ENCODE data around the gene CA11. TPM values are rescaled to one million over a fixed set of nuclear protein-coding genes. Genes with fewer than 3 reads are reported as not detected.

CA11 gene
- total and polyA plus RNA-seq, 4 donors, result 0.88 to 13.0 (median 5.1) TPM

DNA sequence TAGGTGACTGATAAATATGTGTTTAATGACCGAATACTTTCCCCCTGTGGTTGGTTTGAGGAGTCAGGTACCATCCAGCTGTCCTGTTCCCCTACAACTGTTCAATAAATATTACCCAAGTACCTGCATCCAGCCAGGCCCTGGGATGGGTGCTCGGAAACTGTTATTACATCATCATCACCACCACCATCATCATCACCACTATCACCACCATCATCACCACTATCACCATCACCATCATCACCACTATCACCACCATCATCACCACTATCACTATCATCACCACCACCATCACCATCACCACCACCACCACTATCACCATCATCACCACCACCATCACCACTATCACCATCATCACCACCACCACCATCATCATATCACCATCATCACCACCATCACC is 22.8 kb upstream of the CA11 start:
- H3K27ac ChIP-seq (ENCODE audit: low read depth in 1 of 2, low read length in 1 of 2), result no peak overlapping the region
- 100% methylated on average over 2 of the region's 2 CpGs for WGBS, 2 donors
- H3K9me3 ChIP-seq (ENCODE audit: control insufficient read depth in 4 of 4, insufficient read depth in 3 of 4, low read length in 3 of 4), result no peaks in the 10 kb centered on the region
- no peaks in the 10 kb centered on the region for H3K27me3 ChIP-seq (ENCODE audit: control insufficient read depth in 3 of 3, insufficient read depth in 3 of 3, low read length in 2 of 3)
- no peak for DNase-seq
- no peaks in the 10 kb centered on the region for H3K36me3 ChIP-seq (ENCODE audit: control insufficient read depth in 4 of 4, insufficient read depth in 4 of 4, low read length in 4 of 4)
- ATAC-seq (ENCODE audit: insufficient read depth, low FRiP score), result no peak
- peaks cover 0 to 5% (median 0%) of the 10 kb centered on the region in 5 donors for H3K4me1 ChIP-seq (ENCODE audit: control insufficient read depth in 5 of 5, insufficient read depth in 5 of 5, low read length in 5 of 5)
- TF ChIP-seq, protein P1, sequence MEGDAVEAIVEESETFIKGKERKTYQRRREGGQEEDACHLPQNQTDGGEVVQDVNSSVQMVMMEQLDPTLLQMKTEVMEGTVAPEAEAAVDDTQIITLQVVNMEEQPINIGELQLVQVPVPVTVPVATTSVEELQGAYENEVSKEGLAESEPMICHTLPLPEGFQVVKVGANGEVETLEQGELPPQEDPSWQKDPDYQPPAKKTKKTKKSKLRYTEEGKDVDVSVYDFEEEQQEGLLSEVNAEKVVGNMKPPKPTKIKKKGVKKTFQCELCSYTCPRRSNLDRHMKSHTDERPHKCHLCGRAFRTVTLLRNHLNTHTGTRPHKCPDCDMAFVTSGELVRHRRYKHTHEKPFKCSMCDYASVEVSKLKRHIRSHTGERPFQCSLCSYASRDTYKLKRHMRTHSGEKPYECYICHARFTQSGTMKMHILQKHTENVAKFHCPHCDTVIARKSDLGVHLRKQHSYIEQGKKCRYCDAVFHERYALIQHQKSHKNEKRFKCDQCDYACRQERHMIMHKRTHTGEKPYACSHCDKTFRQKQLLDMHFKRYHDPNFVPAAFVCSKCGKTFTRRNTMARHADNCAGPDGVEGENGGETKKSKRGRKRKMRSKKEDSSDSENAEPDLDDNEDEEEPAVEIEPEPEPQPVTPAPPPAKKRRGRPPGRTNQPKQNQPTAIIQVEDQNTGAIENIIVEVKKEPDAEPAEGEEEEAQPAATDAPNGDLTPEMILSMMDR (IDR thresholded peaks at IDR 0.05; ENCODE audit: control extremely low read depth, extremely low read depth), result no peak
- no peak overlapping the region for H3K9ac ChIP-seq (ENCODE audit: insufficient read depth in 1 of 2, low read length in 2 of 2)
- H3K4me3 ChIP-seq, result no peak overlapping the region

DNA sequence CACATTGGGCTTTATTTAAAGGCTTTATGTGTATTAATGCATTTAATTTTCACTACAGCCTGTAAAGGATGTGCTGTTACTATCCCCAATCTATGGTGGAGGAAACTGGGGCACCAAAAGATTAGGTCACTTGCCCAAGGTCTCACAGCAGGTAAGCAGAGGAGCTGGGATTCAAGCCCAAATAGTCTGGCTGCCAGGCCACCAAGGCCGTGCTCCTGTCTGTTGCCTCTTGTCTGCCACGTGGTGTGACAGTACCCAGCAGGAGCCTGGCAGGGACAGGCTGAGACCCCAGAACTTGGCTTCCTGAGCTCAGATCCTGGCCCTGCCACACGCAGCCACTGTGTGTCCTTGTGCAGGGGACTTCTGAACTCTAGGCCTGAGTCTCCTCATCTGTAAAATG is 22.3 kb upstream of the CA11 start:
- TF ChIP-seq, protein P1 (IDR thresholded peaks at IDR 0.05; ENCODE audit: control extremely low read depth, extremely low read depth), result no peak
- 80 to 91% methylated on average over 3 of the region's 3 CpGs for WGBS, 2 donors

DNA sequence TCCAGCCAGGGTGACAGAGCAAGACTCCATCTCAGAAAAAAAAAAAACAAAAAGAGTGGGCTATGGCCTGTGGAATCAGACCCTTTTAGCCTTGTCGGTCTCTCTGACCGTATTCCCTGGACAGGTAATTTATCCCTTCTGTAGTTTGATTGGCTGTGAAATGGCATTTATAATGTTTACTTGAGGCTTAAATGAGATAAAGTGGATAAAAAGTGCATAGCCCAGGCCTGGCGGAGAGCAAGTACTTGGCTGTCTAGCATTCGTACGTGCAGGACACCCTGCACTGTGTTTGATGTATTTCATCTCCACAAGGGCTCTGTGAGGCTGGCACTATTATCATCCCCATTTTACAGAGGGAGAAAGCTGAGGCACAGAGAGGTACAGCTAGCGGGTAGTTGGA is 19.8 kb upstream of the CA11 start:
- Histone ChIP-seq H3K27me3 (ENCODE audit: control insufficient read depth in 3 of 3, insufficient read depth in 3 of 3, low read length in 2 of 3) (no peaks in the 10 kb centered on the region), H3K9me3 (ENCODE audit: control insufficient read depth in 4 of 4, insufficient read depth in 3 of 4, low read length in 3 of 4) (no peaks in the 10 kb centered on the region), H3K4me3 (no peak overlapping the region), H3K9ac (ENCODE audit: insufficient read depth in 1 of 2, low read length in 2 of 2) (no peak overlapping the region), H3K4me1 (ENCODE audit: control insufficient read depth in 5 of 5, insufficient read depth in 5 of 5, low read length in 5 of 5) (peaks cover 0 to 6% (median under 1%) of the 10 kb centered on the region in 5 donors), H3K27ac (ENCODE audit: low read depth in 1 of 2, low read length in 1 of 2) (no peak overlapping the region), H3K36me3 (ENCODE audit: control insufficient read depth in 4 of 4, insufficient read depth in 4 of 4, low read length in 4 of 4) (no peaks in the 10 kb centered on the region)
- TF ChIP-seq, protein P1 (IDR thresholded peaks at IDR 0.05; ENCODE audit: control extremely low read depth, extremely low read depth), result no peak
- DNase-seq (no peak), ATAC-seq (ENCODE audit: insufficient read depth, low FRiP score) (no peak)
- 94 to 97% methylated on average over 6 of the region's 6 CpGs for WGBS, 2 donors

More for the DNA sequence above, 22.3 kb upstream of the CA11 start:
- H3K4me1 ChIP-seq (ENCODE audit: control insufficient read depth in 5 of 5, insufficient read depth in 5 of 5, low read length in 5 of 5), result peaks cover 0 to 5% (median 0%) of the 10 kb centered on the region in 5 donors
- no peaks in the 10 kb centered on the region for H3K36me3 ChIP-seq (ENCODE audit: control insufficient read depth in 4 of 4, insufficient read depth in 4 of 4, low read length in 4 of 4)
- no peaks in the 10 kb centered on the region for H3K27me3 ChIP-seq (ENCODE audit: control insufficient read depth in 3 of 3, insufficient read depth in 3 of 3, low read length in 2 of 3)
- no peak overlapping the region for H3K4me3 ChIP-seq
- DNase-seq (no peak), ATAC-seq (ENCODE audit: insufficient read depth, low FRiP score) (no peak)
- H3K9ac ChIP-seq (ENCODE audit: insufficient read depth in 1 of 2, low read length in 2 of 2), result no peak overlapping the region
- no peak overlapping the region for H3K27ac ChIP-seq (ENCODE audit: low read depth in 1 of 2, low read length in 1 of 2)
- no peaks in the 10 kb centered on the region for H3K9me3 ChIP-seq (ENCODE audit: control insufficient read depth in 4 of 4, insufficient read depth in 3 of 4, low read length in 3 of 4)

DNA sequence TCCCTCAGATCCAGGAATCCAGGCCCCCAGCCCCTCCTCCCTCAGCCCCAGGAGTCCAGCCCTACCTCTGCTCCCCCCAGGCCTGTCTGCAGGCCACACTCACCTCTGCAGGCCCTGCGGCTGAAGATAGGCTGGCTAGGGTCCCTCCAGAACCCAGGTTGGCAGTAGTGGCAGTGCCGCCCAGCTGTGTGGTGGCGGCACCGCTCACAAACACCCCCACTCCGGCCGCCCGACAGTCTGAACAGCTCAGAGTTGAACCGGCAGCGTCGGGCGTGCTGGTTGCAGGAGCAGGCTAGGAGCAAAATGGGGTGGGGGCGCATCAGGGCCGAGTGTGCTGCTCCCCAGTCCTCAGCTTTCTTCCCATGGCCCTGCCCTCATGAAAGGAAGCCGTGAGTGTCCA is 18.5 kb upstream of the CA11 start:
- 91 to 96% methylated on average over 9 to 14 of the region's 14 CpGs for WGBS, 2 donors
- DNase-seq (no peak), ATAC-seq (ENCODE audit: insufficient read depth, low FRiP score) (no peak)
- TF ChIP-seq, protein P1 (IDR thresholded peaks at IDR 0.05; ENCODE audit: control extremely low read depth, extremely low read depth), result no peak
- Histone ChIP-seq H3K36me3 (ENCODE audit: control insufficient read depth in 4 of 4, insufficient read depth in 4 of 4, low read length in 4 of 4) (no peaks in the 10 kb centered on the region), H3K9me3 (ENCODE audit: control insufficient read depth in 4 of 4, insufficient read depth in 3 of 4, low read length in 3 of 4) (no peaks in the 10 kb centered on the region), H3K27me3 (ENCODE audit: control insufficient read depth in 3 of 3, insufficient read depth in 3 of 3, low read length in 2 of 3) (no peaks in the 10 kb centered on the region), H3K9ac (ENCODE audit: insufficient read depth in 1 of 2, low read length in 2 of 2) (no peak overlapping the region), H3K4me3 (no peak overlapping the region), H3K27ac (ENCODE audit: low read depth in 1 of 2, low read length in 1 of 2) (no peak overlapping the region), H3K4me1 (ENCODE audit: control insufficient read depth in 5 of 5, insufficient read depth in 5 of 5, low read length in 5 of 5) (peaks cover 0 to 7% (median 0%) of the 10 kb centered on the region in 5 donors)
